ENCODE data around the gene RPL34.
"Not testable (repeated sequence)": the region's sequence is repeated elsewhere in the genome, so short reads cannot be mapped to it uniquely, and the experiment has no call there.

The RPL34 gene

DNA sequence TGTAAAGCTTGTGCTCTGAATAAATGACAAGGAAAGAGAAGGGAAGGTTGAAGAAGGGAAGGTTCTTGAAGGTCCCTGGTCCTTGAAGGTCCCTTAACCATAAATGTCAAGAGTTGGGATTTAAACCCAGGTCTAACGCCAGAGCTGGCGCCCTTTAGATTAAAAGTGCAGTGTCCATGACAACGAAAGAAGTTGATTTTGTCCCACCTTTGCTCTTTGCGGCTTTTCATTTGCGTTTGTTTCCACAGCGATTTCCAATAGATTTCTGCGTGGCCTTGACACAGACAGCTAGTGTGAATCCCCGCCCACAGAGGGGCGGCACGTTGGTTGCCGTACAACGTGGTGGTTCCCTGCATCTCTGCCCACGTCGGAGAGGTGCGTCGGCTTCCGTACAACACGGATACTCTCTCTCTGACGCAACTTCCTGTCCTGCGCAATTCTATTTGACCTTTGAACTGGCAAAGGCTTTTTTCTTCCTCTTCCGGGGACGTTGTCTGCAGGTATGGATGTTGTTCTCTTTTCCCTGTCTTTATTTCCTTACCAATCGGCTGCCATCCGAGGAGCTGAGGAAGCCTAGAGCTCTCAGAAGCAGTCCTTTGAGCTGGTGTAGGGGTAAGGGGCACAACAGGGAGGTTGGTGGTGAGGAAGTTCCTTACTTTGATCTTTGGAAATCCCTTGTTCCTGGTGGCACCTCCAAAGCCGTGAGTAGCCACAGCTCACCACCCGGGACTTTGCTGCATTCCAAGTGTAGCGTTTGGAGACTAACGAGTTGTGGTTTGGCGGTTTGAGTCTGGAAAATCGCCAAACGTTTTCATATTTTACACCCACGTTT is at the start of gene RPL34:
TSS of gene RPL34 (plus strand) at position 476 of the 832 bp plus-strand sequence. CDS start 1,384 bp downstream, outside the sequence.
- DNase-seq (ENCODE audit: low spot score) = peak; percentile 98

- DNase-seq (ENCODE audit: low spot score) = no peak
These were observed 49.3 kb upstream of the RPL34 start for GRCh38 chr4:108570993-108571569.

- no peak for DNase-seq (ENCODE audit: low spot score)
These were observed 46.0 kb upstream of the RPL34 start for GRCh38 chr4:108574402-108574801.

- no peak for DNase-seq (ENCODE audit: low spot score)
These were observed 39.3 kb upstream of the RPL34 start for GRCh38 chr4:108581083-108581482.

DNA sequence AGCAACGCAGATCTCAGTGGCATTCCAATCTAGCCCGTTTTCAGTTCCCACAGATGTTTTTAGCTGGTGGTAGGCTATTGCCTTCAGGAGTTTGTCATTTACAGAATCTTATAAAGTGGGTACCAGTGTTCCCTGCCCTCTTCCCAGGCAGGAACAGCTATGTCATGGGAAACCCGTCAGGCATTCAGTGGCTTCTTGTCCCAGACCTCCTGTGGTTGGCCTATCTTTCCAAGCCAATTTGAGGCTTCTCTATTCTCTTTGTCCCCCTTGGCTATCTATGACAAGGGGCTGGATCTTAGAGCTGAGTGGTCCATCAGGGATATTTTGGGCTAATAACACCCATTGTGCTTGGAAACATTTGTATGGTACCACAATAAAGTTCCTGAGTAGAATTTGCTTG is 33.6 kb upstream of the RPL34 start:
- DNase-seq (ENCODE audit: low spot score) = no peak

DNA sequence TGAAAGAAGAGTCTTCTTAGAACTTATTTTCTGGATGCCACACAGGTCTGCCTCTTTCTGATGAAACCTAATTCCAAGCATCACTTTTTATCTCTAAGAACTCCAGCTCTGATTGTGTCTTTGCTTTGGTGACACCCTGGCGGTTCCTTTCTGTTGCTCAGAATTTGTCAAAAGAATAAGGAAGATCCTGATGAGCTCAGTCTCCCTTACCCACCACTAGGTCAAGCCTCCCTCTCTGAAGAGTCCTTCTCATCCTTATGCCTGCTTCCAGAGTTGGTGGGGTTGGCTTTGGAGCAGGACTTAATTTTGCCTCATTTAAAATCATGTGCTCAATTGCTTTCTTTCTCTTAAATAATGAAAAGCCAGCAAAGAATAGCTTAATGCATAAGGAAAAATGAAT is 31.5 kb upstream of the RPL34 start:
- no peak for DNase-seq (ENCODE audit: low spot score)

GRCh38 chr4:108589961-108590360 is 30.4 kb upstream of the RPL34 start:
- DNase-seq (ENCODE audit: low spot score) = no peak

GRCh38 chr4:108590776-108591175 is 29.6 kb upstream of the RPL34 start:
- no peak for DNase-seq (ENCODE audit: low spot score)

DNA sequence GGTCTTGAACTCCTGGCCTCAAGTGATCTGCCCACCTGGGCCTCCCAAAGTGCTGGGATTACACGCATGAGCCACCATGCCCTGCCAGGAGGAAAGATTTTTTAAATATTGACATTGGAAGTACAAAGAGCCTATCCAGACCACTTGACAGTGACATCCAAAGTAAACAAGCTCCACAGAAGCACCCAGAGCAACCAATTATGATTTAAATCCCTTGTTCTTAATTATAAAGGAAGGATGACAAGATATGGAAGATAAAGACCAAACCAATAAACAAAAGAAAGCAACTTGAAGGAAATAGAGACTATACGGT is 27.7 kb upstream of the RPL34 start:
- DNase-seq (ENCODE audit: low spot score) = no peak

DNA sequence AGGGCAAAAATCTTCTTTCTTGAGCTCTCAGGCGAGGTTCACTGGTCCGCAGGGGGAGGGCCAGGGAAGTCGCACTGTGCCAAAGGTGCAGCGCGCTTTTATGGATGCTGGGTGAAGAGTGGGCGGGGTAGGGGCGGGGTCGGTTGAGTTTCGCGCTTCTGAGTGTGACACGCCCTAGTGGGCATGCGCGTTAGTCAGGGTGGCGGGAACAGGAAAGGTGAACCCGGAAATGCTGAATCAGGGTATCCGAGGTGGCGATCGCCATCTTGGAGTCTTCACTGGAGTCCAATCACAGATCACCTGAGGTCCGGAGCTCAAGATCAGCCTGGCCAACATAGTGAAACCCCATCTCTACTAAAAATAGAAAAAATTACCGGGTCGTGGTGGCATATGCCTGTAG is 26.1 kb upstream of the RPL34 start:
- not testable (repeated sequence) for DNase-seq (ENCODE audit: low spot score)

- no peak for DNase-seq (ENCODE audit: low spot score)
These were observed 24.0 kb upstream of the RPL34 start for GRCh38 chr4:108596344-108596743.

DNA sequence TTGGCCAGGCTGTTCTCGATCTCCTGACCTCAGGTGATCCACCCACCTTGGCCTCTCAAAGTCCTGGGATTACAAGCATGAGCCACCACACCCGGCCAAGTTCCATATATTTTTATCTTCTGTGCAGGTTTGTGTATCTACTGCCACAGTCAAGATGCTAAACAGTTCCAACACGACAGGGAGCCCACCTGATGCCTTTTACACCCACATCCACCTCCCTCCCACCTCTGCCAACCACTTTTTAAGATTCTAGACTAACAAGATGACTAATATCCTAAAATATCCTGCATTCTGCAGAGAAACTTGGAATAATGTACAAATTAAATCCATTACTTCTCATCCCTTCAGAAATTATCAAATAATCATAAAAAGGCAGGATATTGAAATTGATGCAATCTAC is 19.3 kb upstream of the RPL34 start:
- DNase-seq (ENCODE audit: low spot score) = no peak

- DNase-seq (ENCODE audit: low spot score) = no peak
These were observed 18.8 kb upstream of the RPL34 start for GRCh38 chr4:108601532-108601931.

- no peak for DNase-seq (ENCODE audit: low spot score)
These were observed 18.2 kb upstream of the RPL34 start for GRCh38 chr4:108602163-108602562.

- no peak for DNase-seq (ENCODE audit: low spot score)
These were observed 13.1 kb upstream of the RPL34 start for GRCh38 chr4:108607079-108607815.

DNA sequence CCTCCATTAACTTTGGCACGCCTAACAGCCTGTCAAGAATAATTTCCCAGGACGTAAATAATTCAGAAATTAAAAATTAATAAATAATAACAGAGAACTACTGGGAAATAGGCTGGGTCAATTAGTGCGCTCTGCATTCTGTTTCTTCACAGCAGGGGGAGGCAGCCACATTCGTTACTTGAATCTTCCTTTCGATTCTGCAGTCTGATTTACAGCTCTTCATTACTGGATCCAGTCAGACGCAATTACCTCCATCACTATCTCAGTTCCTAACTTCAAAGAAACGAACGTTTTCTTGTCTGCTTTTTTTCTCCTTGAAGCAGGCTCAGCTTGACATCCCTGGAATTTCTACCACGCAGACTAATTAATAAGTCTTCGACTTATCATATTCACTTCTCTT is 9.0 kb upstream of the RPL34 start:
- no peak for DNase-seq (ENCODE audit: low spot score)

DNA sequence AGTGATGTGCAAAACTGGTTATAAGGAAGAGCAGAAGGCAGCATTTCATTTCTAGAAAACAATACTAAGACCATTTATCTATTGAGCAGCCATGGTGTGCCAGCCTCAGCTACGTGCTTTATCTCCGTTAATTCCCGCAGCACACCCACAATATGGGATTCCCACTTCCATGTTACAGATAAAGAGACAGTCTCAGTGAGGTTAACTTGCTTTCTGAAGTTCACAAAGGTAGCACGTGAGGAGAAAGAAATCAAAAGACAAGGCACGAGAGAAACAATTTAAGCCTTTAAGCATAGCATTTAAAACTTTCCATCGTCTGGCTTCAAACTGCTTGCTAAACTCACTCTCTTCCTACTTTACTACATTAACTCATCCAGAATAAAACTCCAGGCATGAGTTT is 8.0 kb upstream of the RPL34 start:
- no peak for DNase-seq (ENCODE audit: low spot score)

DNA sequence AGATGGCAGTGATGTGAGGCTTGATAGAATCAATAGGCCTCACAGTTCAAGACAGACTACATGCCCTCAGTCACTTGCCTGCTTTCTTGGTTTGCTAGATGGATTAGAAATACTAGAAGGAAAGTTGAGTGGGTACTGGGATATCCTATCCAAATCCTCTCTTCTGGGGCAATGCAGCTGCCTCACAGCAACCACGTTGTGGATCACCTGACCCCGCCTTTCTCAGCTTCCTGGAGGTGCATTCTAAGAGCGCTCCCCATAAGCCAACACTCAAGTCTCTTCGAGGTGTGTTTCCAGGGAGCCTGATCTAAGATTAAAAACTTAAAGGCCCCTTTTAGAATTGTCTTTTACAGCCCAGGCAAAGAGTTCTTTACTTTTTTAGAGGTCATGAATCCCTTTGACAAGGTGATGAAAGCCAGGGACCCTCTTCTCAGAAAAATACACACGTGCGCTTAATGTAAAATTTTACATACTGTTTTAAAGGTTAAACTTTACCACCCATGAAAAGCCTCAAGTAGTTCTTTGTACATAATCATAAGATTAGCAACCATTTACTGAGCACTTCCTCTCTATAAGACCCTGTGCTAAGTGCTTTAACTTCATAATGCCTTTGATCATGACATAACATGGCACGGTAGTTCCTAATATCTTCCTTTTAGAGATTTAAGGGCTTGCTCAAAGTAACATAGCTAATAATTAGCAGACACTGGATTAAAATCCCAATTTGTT is 840 bp upstream of the RPL34 start:
- peak; percentile 26 for DNase-seq (ENCODE audit: low spot score)

- no peak for DNase-seq (ENCODE audit: low spot score)
These were observed 843 bp downstream of the RPL34 start for GRCh38 chr4:108620933-108621905.

GRCh38 chr4:108622022-108622421 is 1.6 kb downstream of the RPL34 start:
- DNase-seq (ENCODE audit: low spot score) = peak; percentile 10

DNA sequence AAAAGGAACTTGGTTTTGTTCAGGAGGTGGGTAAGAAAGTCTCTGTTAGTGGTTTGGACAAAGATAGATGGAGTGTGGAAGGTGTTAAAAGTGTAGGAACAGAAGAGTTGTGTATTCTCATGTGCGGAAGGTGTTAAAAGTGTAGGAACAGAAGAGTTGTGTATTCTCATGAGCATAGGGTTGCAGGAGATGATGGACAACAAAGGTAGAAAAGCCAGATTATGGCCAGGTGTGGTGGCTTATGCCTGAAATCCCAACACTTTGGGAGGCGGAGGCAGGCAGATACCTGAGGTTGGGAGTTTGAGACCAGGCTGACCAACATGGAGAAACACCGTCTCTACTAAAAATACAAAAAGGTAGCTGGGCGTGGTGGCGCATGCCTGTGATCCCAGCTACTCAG is 2.5 kb downstream of the RPL34 start:
- DNase-seq (ENCODE audit: low spot score) = no peak
